Right lobe of liver (tissue), 6 donors: ENCODE results near the gene OGFOD3. TPM values are rescaled to one million over a fixed set of nuclear protein-coding genes. Genes with fewer than 3 reads are reported as not detected.
A peak's percentile ranks its signal among the peaks of the same experiment; 100 is the strongest.

ENCODE experiments used
- ATAC-seq, 4 donors: fragments of 200-7000 bp; cut with Tn5 transposase; one replicate each; pipeline ENCODE4 v1.9.1; 2020; ENCODE audit warnings: mild to moderate bottlenecking in 4 of 4, moderate library complexity in 4 of 4
- DNase-seq, 3 donors: peaks; one replicate each; pipeline ENCODE4 v3.0.0-alpha.2; 2020
- H3K27ac ChIP-seq, 3 donors: fragments of 200-600 bp; one replicate each; pipeline ENCODE4 v1.8.0; 2022
- H3K27me3 ChIP-seq, 2 donors: fragments of 200-600 bp; one replicate each; pipeline ENCODE4 v1.8.0; 2022
- H3K36me3 ChIP-seq, 4 donors: fragments of 200-600 bp; sonication (generic) in 1 of 4; one replicate each; pipeline versions ENCODE4 v1.5.1 to v1.8.0; 2017 to 2022; ENCODE audit warnings: control low read depth in 1 of 4
- H3K4me1 ChIP-seq, 4 donors: fragments of 200-600 bp; sonication (generic) in 1 of 4; one replicate each; pipeline versions ENCODE4 v1.5.1 to v1.8.0; 2017 to 2022; ENCODE audit warnings: control low read depth in 1 of 4
- H3K4me3 ChIP-seq, 3 donors: fragments of 200-600 bp; one replicate each; pipeline ENCODE4 v1.8.0; 2022
- H3K9me3 ChIP-seq, 4 donors: fragments of 200-600 bp; sonication (generic) in 1 of 4; one replicate each; pipeline versions ENCODE4 v1.5.1 to v1.8.0; 2017 to 2022; ENCODE audit warnings: control low read depth in 1 of 4
- CTCF ChIP-seq, 4 donors: fragments of 200-600 bp in 3 of 4; fragments of 450-650 bp in 1 of 4; IDR thresholded peaks; one replicate each; pipeline versions ENCODE4 v1.5.1 to v1.8.0; 2016 to 2022; ENCODE audit warnings: antibody characterized with exemption in 4 of 4, mild to moderate bottlenecking in 2 of 4
- POLR2A ChIP-seq: fragments of 450-650 bp; IDR thresholded peaks from one replicate; pipeline ENCODE4 v1.6.1; 2017; ENCODE audit warnings: antibody characterized with exemption, mild to moderate bottlenecking
- WGBS: methylation state at CpG from one replicate; pipeline ENCODE4 v1.1.6; 2018; ENCODE audit warnings: low coverage, low lambda C conversion rate; ENCODE audit not compliant: insufficient coverage; ENCODE audit errors: missing lambda C conversion rate; 5-methylcytosine and 5-hydroxymethylcytosine counted together
- intact Hi-C, 2 donors: fragments of 100-400 bp; cut with DNase I; formaldehyde crosslinking; loops; one replicate each; pipeline versions ENCODE4 v1.11.2 to v1.14.1; 2022
- total RNA-seq, 6 experiments: library from RNA; depleted of rRNA in 2 of 6; stranded (reverse); fragments of >200 nt in 2 of 6; fragmentation: NEBNext Ultra II Directional in 3 of 6; extraction: Animal tissue kit (Norgen Biotek cat#: 25700) in 3 of 6; gene quantifications; one replicate each; pipeline versions ENCODE4 v1.1.0 to v1.2.4, GENCODE V29; 2016 to 2023
- donor health status: DM: no; HTN: yes; CAD: no.
- donor health status: DM: no; HTN: no; CAD: no.
- donor health status: DM: no; HTN: no; CAD: no.
- donor health status: DM: no; HTN: yes; CAD: no.
- donor health status: DM: no; HTN: yes; CAD: no.

OGFOD3 gene
- total RNA-seq, 6 experiments from 2014 or later = 13.5 to 23.4 (median 16.2) TPM

DNA sequence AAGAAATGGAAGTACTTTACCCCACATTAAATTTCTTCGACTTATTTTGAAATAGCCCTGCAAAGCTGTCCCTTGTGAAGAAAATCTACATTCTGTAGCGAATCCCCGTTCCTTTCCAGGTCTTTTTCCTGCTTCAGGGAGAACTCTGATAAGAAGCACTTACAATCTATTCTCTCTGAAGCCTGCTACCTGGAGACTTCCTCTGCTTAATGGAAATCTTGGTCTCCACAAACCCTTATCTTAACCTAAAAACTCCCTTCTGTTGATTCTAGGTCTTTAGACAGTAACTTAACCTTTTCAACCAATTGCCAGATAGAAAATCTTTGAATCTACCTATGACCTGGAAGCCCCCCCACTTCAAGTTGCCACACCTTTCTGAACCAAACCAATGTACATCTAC lies 33.8 kb upstream of the OGFOD3 start:
- H3K4me3 ChIP-seq = no peak overlapping the region
- ATAC-seq (no peak), DNase-seq (no peak)
- no peaks in the 10 kb centered on the region for H3K27me3 ChIP-seq
- TF ChIP-seq CTCF (IDR thresholded peaks at IDR 0.05) (no peak), POLR2A (no peak)
- H3K27ac ChIP-seq = no peak overlapping the region
- H3K36me3 ChIP-seq = no peaks in the 10 kb centered on the region
- 95% methylated on average over 3 of the region's 3 CpGs for WGBS
- H3K9me3 ChIP-seq = no peaks in the 10 kb centered on the region
- intact Hi-C loops = no loop called here
- peaks cover 0 to 19% (median 1%) of the 10 kb centered on the region in 4 donors for H3K4me1 ChIP-seq

DNA sequence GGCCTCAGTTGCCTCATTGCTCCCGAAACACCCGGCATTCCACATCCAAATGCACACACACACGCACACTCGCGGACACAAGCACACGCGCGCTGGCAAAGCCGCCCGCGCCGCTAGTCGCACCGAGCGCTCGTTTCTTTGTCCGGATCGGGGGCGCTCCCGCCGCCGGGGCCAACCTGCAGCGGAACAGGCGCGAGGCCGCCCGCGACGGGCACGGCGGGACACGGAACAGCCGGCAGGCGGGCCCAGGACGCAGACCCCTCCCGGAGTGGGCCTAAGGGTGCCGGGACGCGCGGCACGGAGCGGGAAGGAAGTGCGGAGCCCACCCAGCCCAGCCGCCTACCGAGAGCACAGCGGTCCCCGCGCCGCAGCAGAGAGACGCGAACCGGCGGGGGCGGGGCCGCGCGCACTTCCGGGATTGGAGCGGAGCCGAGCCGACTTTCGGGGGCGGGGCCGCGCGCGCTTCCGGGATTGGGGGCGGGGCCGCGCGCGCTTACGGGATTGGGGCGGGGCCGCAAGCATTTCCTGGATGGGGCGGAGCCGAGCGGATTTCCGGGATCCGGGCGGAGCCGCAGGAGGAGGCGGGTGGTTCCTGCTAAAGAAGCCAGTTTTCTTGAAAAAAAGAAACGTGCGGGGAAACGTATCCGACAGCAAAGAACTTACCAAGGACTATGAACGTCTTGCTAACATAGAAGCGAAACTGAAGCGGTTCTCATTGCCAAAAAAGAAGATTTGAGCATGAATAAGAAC lies 32.1 kb upstream of the OGFOD3 start, which contains the start of gene CYBC1:
Gene CYBC1 (minus strand): TSS at position 396 of the 750 bp plus-strand sequence. CDS start 1,498 bp downstream, outside the sequence.
- H3K4me1 ChIP-seq = peaks cover 0 to 26% (median 6%) of the 10 kb centered on the region in 4 donors
- ATAC-seq (peak; percentile 92 to 97 (median 93)), DNase-seq (peak; percentile 93 to 95 (median 94))
- H3K4me3 ChIP-seq = peak within 1 kb of the TSS; percentile 90 to 99 (median 95)
- intact Hi-C loops = no loop called here
- no peaks in the 10 kb centered on the region for H3K9me3 ChIP-seq
- H3K27me3 ChIP-seq = no peaks in the 10 kb centered on the region
- TF ChIP-seq POLR2A (peak; percentile 84), CTCF (IDR thresholded peaks at IDR 0.05) (no peak)
- WGBS = under 1% methylated on average over 30 of the region's 91 CpGs
- H3K27ac ChIP-seq = peak within 1 kb of the TSS; percentile 86 to 93 (median 92)
- no peaks in the 10 kb centered on the region for H3K36me3 ChIP-seq

GRCh38 chr17:82449883-82450356 lies 31.5 kb upstream of the OGFOD3 start:
- Histone ChIP-seq H3K36me3 (no peaks in the 10 kb centered on the region), H3K27me3 (no peaks in the 10 kb centered on the region), H3K4me1 (peaks cover 0 to 32% (median 9%) of the 10 kb centered on the region in 4 donors), H3K27ac (peak overlapping the region; percentile 86 to 93 (median 92)), H3K4me3 (peak overlapping the region; percentile 90 to 99 (median 95)), H3K9me3 (no peaks in the 10 kb centered on the region)
- no peak for TF ChIP-seq CTCF (IDR thresholded peaks at IDR 0.05)
- no peak for TF ChIP-seq POLR2A
- intact Hi-C loops = no loop called here
- ATAC-seq (no peak), DNase-seq (no peak)
- WGBS = 78% methylated on average over 6 of the region's 18 CpGs

GRCh38 chr17:82449131-82449882 lies 30.9 kb upstream of the OGFOD3 start:
- Histone ChIP-seq H3K36me3 (no peaks in the 10 kb centered on the region), H3K27ac (peak overlapping the region in 2 of 3 donors; percentile 92 to 93), H3K27me3 (no peaks in the 10 kb centered on the region), H3K4me1 (peaks cover 0 to 37% (median 11%) of the 10 kb centered on the region in 4 donors), H3K9me3 (no peaks in the 10 kb centered on the region), H3K4me3 (peak overlapping the region; percentile 90 to 99 (median 95))
- ATAC-seq (peak in 1 of 4 donors; percentile 4), DNase-seq (peak in 2 of 3 donors; percentile 39 to 65)
- WGBS = 78% methylated on average over 7 of the region's 30 CpGs
- TF ChIP-seq POLR2A = no peak
- no peak for TF ChIP-seq CTCF (IDR thresholded peaks at IDR 0.05)
- intact Hi-C loops = no loop called here
